LHCN-M2 (cell line): Measurements from ENCODE around the gene LIFR. TPM values are rescaled to one million over a fixed set of nuclear protein-coding genes. Genes with fewer than 3 reads are reported as not detected.

ENCODE experiments used
- DNase-seq: peaks from one replicate; pipeline ENCODE4 v3.0.0-alpha.2; 2012; ENCODE audit warnings: low read depth
- total RNA-seq: library from RNA; depleted of rRNA; stranded (reverse); fragments of >200 nt; gene quantifications from 2 replicates; pipeline ENCODE4 v1.2.3, GENCODE V29; 2014

The LIFR gene
- total RNA-seq, 1 experiment from 2014 or later, result 20.4 TPM

GRCh38 chr5:38465702-38466423 lies 90.6 kb downstream of the LIFR start:
- DNase-seq, result no peak

DNA sequence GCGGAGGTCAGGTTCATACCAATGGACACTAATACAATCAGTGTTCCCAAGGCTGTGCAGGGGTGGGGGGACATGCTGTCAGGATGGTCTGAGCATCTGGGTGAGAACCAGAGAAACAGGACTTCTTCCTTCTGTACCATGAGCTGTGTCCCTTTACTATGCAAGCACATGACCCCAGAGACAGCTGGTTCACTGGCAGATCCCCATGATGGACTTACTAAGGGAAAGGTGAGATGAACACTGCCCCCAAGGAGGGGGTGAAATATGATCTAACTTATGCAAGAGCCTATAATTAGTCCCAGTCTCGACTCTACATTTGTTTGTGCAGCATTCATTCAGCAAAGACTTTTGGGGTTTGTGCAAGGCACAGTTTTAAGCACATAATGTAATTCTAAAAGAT lies 91.4 kb downstream of the LIFR start:
- peak; percentile 82 for DNase-seq

DNA sequence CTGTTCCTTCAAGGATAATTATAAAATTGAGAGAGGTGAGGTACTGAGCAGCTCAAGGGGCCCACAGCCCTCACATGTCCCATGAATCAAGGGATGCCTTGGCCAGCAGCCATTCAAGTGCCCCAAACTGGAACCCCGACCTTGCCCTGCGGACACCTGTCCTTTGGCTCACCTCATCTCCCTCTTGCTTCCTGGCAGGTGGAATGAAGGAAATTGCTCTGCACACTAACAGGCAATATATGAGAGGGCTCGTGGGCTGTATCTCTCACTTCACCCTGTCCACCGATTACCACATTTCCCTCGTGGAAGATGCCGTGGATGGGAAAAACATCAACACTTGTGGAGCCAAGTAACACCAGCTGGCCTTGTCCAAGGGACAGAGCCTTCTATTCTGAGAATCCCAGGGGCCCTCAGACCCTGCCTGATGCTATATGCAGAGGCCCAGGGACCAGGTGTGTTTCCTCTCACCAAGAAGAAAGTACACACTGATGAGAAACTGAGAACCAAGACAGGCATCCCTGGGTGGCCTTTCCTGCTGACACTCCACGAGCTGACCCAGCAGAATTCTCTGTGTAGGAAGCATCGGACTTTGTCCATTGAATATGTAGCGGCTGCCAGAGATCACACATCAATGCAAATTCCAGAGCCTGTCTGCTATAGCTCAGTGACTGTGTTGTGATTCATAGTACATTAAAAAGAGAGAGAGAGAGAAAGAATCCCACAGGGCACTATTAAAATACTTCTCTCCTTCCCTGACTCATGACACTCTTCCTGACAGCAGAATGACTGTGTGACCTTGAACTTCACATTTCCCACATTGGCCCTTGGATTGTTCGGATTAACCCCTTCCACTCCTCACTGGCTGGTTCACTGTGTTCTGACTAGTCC lies 92.6 kb downstream of the LIFR start:
- DNase-seq, result peak; percentile 97

GRCh38 chr5:38462976-38463633 lies 93.3 kb downstream of the LIFR start:
- DNase-seq, result peak; percentile 55

- DNase-seq, result no peak
These were observed 98.3 kb downstream of the LIFR start for GRCh38 chr5:38458174-38458573.

DNA sequence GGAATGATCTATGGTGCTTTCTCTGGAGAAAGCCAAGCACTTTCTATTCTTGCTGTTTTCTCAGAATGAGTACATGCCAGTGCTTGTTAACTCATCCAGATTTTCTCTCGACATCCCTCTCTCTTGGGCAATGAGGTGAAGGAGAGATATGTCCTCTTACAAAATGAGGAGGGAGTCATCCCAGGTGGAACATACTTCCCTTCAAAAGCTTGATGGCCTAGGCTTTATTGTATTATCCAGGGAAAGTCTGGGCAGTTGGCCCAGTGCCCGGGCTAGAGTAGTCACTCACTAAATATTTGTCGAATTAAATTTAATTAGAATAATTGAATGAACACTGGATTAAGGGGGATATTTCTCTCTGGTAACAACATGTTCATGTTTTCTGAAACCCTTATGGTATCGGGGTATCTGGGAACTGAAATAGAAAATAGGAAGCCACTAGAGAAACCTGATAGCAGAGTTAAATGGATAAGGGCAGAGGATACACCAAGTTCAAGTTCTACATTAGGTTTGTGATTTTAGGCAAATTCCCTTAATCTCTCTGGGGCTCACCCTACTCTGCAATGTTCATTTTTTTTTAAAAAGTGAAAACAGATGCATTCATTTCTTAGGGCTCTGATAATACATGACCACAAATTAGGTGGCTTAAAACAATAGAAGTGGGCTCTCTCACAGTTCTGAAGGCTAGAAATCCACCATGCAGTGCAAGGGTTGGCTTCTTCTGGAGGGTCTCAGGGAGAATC lies 99.6 kb downstream of the LIFR start:
- no peak for DNase-seq

- DNase-seq, result no peak
These were observed 100.6 kb downstream of the LIFR start for GRCh38 chr5:38455796-38456330.

- no peak for DNase-seq
These were observed 102.5 kb downstream of the LIFR start for GRCh38 chr5:38453921-38454320.

DNA sequence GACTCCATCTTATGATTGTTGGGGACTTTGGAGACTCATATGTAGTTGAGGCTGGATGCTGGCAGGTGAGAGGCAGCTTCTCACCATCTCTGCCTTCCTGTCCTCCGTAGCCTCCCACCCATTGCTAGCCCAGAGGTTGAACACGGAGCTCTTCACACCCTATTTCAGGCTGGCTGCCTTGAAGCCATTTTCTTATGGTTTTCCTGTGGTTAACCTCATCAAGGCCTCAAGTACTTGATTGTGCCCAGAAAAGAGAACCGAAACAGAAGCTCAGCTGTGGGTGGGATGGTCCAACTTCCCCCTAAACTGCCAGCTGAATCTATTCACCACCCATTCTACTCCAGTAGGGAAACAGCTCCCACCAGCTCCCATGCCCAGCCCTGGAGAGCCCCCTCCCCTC lies 102.9 kb downstream of the LIFR start:
- DNase-seq, result no peak

DNA sequence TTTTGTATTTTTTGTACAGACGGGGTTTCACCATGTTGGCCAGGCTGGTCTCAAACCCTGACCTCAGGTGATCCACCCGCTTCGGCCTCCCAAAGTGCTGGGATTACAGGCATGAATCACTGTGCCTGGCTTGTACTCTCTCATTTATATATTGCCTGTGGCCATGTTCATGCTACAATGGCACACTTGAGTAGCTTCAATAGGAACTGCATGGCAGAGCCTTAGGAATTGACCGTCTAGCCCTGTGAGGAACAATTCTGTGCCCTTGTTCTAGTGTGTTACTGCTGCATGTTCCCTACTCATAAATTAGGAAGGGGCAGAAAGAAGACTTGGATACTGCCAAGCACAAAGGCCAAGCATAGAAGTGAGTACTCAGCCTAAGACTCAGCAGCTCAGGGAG lies 104.2 kb downstream of the LIFR start:
- no peak for DNase-seq

DNA sequence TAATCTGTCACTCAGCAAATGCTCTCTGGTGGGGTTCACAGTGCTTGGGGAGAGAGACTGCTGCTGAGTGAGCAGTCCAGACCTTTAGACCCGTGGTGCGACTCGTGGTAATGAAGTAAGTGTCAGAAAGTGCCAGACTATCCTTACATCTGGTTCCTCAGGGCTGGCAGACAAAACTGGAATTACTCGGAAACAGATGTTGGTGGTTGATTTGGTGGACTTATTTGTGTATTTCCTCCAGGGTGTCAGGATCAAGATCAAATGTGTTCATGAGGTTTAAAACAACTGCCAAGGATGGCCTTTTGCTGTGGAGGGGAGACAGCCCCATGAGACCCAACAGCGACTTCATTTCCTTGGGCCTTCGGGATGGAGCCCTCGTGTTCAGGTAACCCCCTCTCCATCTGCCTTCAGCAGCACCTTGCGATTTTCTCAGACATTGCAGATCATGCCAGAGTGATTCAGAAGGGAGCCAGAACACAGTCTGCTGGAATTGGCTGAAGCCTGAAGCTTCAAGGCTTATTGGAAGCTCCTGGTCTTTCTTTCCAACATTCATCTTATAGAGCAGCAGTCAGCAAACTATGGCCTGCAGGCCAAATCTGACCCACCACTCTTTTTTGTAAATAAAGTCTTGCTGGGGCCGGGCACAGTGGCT lies 105.2 kb downstream of the LIFR start:
- no peak for DNase-seq

GRCh38 chr5:38450627-38451026 lies 105.8 kb downstream of the LIFR start:
- no peak for DNase-seq

- no peak for DNase-seq
These were observed 107.7 kb downstream of the LIFR start for GRCh38 chr5:38448568-38449350.

- no peak for DNase-seq
These were observed 108.7 kb downstream of the LIFR start for GRCh38 chr5:38447786-38448185.

- no peak for DNase-seq
These were observed 109.4 kb downstream of the LIFR start for GRCh38 chr5:38447056-38447455.

GRCh38 chr5:38446029-38446522 lies 110.4 kb downstream of the LIFR start:
- peak; percentile 54 for DNase-seq

DNA sequence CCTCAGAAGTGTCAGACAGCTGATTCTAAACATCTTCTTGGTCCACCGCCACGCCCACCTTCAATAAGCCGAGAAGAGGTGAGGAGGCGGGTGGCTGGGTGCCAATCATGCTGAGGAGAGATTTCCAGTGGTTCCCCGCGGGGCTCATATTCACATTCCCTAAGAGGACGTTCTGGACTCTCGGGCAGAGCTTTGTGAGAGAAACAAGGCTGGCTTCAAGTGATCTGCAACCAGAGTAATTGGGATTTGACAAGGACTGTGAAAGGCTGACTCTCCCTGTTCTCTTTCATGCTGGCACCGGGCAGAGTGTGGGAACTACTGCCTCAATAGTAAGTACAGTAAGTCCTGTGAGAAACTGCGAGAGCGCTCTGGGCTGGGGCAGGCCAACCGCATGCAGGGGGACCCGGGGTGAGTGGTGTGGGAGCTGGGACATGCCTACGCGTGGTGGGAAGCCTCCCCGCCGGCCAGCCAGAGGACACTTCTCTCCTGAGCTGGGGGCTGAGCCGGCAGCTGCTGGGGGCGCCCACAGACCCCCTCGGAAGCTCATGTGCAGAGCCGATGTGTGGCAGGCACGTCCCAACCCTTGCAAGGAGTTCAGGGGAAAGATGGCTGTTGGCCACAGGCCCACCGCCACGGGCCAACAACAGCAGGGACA lies 110.9 kb downstream of the LIFR start:
- peak; percentile 72 for DNase-seq

GRCh38 chr5:38443390-38443789 lies 113.1 kb downstream of the LIFR start:
- no peak for DNase-seq

DNA sequence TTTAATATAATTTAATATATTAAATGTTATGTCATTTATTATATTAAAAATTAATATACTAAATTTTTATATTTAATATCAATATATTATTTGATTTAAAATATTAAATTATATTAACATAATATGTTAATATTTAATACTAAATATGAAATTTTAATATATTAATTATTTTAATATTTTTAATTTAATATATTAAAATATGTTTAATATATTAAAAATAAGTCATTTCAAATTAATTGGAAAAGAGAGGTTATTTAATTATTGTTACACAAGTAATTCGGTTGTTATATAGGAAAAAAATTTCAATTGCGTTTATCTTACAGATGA lies 114.2 kb downstream of the LIFR start:
- DNase-seq, result no peak
